Endodermal cell (in vitro differentiated cells): ENCODE data around the gene CALR3. TPM values are rescaled to one million over a fixed set of nuclear protein-coding genes. Genes with fewer than 3 reads are reported as not detected.

Experiments used
- DNase-seq: peaks from one replicate; pipeline ENCODE4 v3.0.0-alpha.2; 2017
- H3K27ac ChIP-seq: 2 replicates; pipeline ENCODE4 v1.5.1; 2013; ENCODE audit warnings: mild to moderate bottlenecking, low read depth, low read length, moderate library complexity
- H3K27me3 ChIP-seq: 2 replicates; pipeline ENCODE4 v1.6.1; 2013; ENCODE audit warnings: mild to moderate bottlenecking, low read length, moderate library complexity; ENCODE audit not compliant: insufficient read depth, control insufficient read depth, poor library complexity, severe bottlenecking
- H3K36me3 ChIP-seq: 2 replicates; pipeline ENCODE4 v1.7.0; 2013; ENCODE audit warnings: mild to moderate bottlenecking, low read length, moderate library complexity; ENCODE audit not compliant: control insufficient read depth, insufficient read depth
- H3K4me1 ChIP-seq: one replicate; pipeline ENCODE4 v1.7.0; 2013; ENCODE audit warnings: low read length; ENCODE audit not compliant: control insufficient read depth, insufficient read depth
- H3K4me3 ChIP-seq: 2 replicates; pipeline ENCODE4 v1.5.1; 2013; ENCODE audit warnings: mild to moderate bottlenecking, low read length, moderate library complexity
- H3K9ac ChIP-seq: 2 replicates; pipeline ENCODE4 v1.6.1; 2013; ENCODE audit warnings: mild to moderate bottlenecking, low read length, moderate library complexity; ENCODE audit not compliant: poor library complexity, severe bottlenecking; ENCODE audit errors: extremely low read depth
- H3K9me3 ChIP-seq: 2 replicates; pipeline ENCODE4 v1.6.1; 2013; ENCODE audit warnings: mild to moderate bottlenecking, low read length, moderate library complexity; ENCODE audit not compliant: control insufficient read depth
- H3K27ac Mint-ChIP-seq: 2 replicates; pipeline ENCODE4 v1.8.0; 2020; ENCODE audit warnings: mixed read lengths
- H3K27me3 Mint-ChIP-seq: 2 replicates; pipeline ENCODE4 v1.8.0; 2021; ENCODE audit warnings: mild to moderate bottlenecking, mixed read lengths; ENCODE audit not compliant: insufficient read depth
- H3K36me3 Mint-ChIP-seq: 2 replicates; pipeline ENCODE4 v1.8.0; 2020; ENCODE audit warnings: low read depth, mixed read lengths
- H3K4me1 Mint-ChIP-seq: 2 replicates; pipeline ENCODE4 v1.8.0; 2020; ENCODE audit warnings: mixed read lengths
- H3K4me3 Mint-ChIP-seq: 2 replicates; pipeline ENCODE4 v1.8.0; 2020; ENCODE audit warnings: mild to moderate bottlenecking, moderate library complexity, mixed read lengths
- H3K9me3 Mint-ChIP-seq: 2 replicates; pipeline ENCODE4 v1.8.0; 2020; ENCODE audit warnings: mild to moderate bottlenecking, mixed read lengths
- WGBS, 2 experiments: methylation state at CpG; one replicate each; pipeline versions ENCODE4 v1.1.5 to v1.1.7; 2013; ENCODE audit warnings: missing lambda C conversion rate in 2 of 2, mixed read lengths in 1 of 2; ENCODE audit not compliant: insufficient coverage in 1 of 2, insufficient read length in 1 of 2; 5-methylcytosine and 5-hydroxymethylcytosine counted together
- total RNA-seq, 2 donors: library from RNA; stranded (reverse); fragmentation: NEBNext Ultra II Directional in 1 of 2; extraction: Animal tissue kit (Norgen Biotek cat#: 25700) in 1 of 2; gene quantifications; 2 replicates in 1 of 2; 3 replicates in 1 of 2; pipeline ENCODE4 v1.2.1, GENCODE V29; 2021
- TF ChIP-seq, protein P1 (sequence below): fragments of 200-600 bp; sonication (generic); conservative IDR thresholded peaks from 2 replicates; pipeline ENCODE4 v1.5.0; 2021; ENCODE audit warnings: antibody characterized with exemption, mild to moderate bottlenecking

The CALR3 gene
- total RNA-seq, 2 donors from 2014 or later: 0.27 TPM; not detected in 1

GRCh38 chr19:16518061-16518460 is 22.1 kb upstream of the CALR3 start:
- DNase-seq: no peak
- Mint-ChIP-seq H3K4me3 (no peak overlapping the region), H3K27me3 (no peaks in the 10 kb centered on the region), H3K4me1 (no peaks in the 10 kb centered on the region), H3K36me3 (peaks cover 54% of the 10 kb centered on the region), H3K9me3 (no peaks in the 10 kb centered on the region), H3K27ac (no peak overlapping the region)
- Histone ChIP-seq H3K9ac (no peak overlapping the region), H3K9me3 (no peaks in the 10 kb centered on the region), H3K27me3 (no peaks in the 10 kb centered on the region), H3K36me3 (peaks cover 47% of the 10 kb centered on the region), H3K27ac (no peak overlapping the region), H3K4me3 (no peak overlapping the region), H3K4me1 (no peaks in the 10 kb centered on the region)
- TF ChIP-seq, protein P1, sequence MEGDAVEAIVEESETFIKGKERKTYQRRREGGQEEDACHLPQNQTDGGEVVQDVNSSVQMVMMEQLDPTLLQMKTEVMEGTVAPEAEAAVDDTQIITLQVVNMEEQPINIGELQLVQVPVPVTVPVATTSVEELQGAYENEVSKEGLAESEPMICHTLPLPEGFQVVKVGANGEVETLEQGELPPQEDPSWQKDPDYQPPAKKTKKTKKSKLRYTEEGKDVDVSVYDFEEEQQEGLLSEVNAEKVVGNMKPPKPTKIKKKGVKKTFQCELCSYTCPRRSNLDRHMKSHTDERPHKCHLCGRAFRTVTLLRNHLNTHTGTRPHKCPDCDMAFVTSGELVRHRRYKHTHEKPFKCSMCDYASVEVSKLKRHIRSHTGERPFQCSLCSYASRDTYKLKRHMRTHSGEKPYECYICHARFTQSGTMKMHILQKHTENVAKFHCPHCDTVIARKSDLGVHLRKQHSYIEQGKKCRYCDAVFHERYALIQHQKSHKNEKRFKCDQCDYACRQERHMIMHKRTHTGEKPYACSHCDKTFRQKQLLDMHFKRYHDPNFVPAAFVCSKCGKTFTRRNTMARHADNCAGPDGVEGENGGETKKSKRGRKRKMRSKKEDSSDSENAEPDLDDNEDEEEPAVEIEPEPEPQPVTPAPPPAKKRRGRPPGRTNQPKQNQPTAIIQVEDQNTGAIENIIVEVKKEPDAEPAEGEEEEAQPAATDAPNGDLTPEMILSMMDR: no peak
- 97 to 98% methylated on average over 9 to 14 of the region's 14 CpGs for WGBS, 2 experiments

GRCh38 chr19:16516923-16517610 is 21.1 kb upstream of the CALR3 start:
- H3K27ac Mint-ChIP-seq: no peak overlapping the region
- no peaks in the 10 kb centered on the region for H3K27me3 Mint-ChIP-seq
- no peak overlapping the region for H3K4me3 ChIP-seq
- H3K36me3 Mint-ChIP-seq: peaks cover 57% of the 10 kb centered on the region
- H3K27ac ChIP-seq: no peak overlapping the region
- 94 to 96% methylated on average over 9 to 14 of the region's 14 CpGs for WGBS, 2 experiments
- TF ChIP-seq, protein P1: no peak
- H3K9me3 ChIP-seq: no peaks in the 10 kb centered on the region
- no peak overlapping the region for H3K4me3 Mint-ChIP-seq
- no peaks in the 10 kb centered on the region for H3K9me3 Mint-ChIP-seq
- H3K27me3 ChIP-seq: no peaks in the 10 kb centered on the region
- no peak overlapping the region for H3K9ac ChIP-seq
- H3K36me3 ChIP-seq: peaks cover 41% of the 10 kb centered on the region
- no peaks in the 10 kb centered on the region for H3K4me1 Mint-ChIP-seq
- H3K4me1 ChIP-seq: no peaks in the 10 kb centered on the region
- DNase-seq: no peak

DNA sequence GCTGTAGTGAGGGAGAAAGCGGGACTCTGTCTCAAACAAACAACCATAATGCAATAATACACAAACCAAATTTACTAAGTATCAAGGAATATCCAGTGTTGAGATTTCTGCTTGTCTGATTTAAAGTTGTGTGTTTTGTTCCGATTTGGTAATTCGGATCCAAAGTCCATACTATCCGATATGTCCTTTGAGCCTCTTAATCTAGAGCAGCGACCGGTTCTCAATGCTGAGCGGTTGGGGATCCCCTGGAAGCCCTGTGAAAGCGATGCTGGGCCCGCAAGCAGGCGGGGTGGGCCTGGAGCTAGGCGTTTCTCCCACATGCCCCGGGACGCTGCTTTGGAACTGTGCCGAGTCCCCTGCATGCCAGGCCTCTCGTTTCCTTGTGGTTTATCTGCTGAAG is 20.4 kb upstream of the CALR3 start:
- Mint-ChIP-seq H3K36me3 (peaks cover 60% of the 10 kb centered on the region), H3K4me1 (no peaks in the 10 kb centered on the region), H3K27ac (no peak overlapping the region), H3K4me3 (no peak overlapping the region), H3K27me3 (no peaks in the 10 kb centered on the region), H3K9me3 (no peaks in the 10 kb centered on the region)
- no peak for DNase-seq
- Histone ChIP-seq H3K36me3 (peaks cover 36% of the 10 kb centered on the region), H3K9me3 (no peaks in the 10 kb centered on the region), H3K4me3 (no peak overlapping the region), H3K27me3 (no peaks in the 10 kb centered on the region), H3K27ac (no peak overlapping the region), H3K4me1 (no peaks in the 10 kb centered on the region), H3K9ac (no peak overlapping the region)
- TF ChIP-seq, protein P1: no peak
- WGBS, 2 experiments: 96 to 98% methylated on average over 12 to 14 of the region's 15 CpGs
